Measurements from ENCODE around the gene ARL5B.

ARL5B gene

DNA sequence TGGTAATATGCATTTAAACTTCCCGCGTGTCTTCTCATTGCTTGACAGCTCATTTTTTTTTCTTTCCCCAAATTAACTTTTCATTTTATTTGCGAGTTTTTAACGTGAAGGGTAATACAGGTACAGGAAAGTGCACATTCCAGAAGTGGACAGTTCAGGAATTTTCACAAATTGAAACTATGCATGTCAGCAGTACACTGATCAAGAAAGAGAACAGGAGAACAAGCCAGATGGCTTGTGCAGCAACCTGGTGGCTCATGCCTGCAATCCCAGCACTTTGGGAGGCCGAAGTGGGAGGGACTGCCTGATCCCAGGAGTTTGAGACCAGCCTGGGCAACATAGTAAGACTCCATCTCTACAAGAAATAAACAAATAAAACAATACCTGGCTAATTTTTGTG lies 28.5 kb downstream of the ARL5B start:
- H3K36me3 ChIP-seq (ENCODE audit: low read length), result no peaks in the 10 kb centered on the region

DNA sequence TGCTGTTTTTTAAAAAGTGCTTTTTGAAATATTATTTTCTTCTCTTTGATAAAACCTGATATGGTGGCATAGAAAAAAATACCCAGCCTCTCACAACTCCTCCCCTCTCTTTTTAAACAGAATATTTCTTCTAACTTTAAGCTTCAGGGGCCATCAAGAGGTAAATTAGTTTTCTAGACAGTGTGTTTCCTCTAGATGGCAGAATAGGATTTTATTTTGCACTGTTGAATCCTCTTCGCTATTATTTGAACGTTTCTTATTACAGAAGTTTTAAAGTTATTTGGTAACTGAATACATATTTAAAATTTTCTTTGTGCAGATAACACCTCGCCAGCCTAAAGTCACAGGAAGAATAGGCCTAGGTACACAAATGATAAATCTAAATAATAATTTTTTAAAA lies 30.3 kb downstream of the ARL5B start:
- TF ChIP-seq, protein P1, sequence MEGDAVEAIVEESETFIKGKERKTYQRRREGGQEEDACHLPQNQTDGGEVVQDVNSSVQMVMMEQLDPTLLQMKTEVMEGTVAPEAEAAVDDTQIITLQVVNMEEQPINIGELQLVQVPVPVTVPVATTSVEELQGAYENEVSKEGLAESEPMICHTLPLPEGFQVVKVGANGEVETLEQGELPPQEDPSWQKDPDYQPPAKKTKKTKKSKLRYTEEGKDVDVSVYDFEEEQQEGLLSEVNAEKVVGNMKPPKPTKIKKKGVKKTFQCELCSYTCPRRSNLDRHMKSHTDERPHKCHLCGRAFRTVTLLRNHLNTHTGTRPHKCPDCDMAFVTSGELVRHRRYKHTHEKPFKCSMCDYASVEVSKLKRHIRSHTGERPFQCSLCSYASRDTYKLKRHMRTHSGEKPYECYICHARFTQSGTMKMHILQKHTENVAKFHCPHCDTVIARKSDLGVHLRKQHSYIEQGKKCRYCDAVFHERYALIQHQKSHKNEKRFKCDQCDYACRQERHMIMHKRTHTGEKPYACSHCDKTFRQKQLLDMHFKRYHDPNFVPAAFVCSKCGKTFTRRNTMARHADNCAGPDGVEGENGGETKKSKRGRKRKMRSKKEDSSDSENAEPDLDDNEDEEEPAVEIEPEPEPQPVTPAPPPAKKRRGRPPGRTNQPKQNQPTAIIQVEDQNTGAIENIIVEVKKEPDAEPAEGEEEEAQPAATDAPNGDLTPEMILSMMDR (IDR thresholded peaks at IDR 0.05; ENCODE audit: insufficient read depth, low read length, poor library complexity, severe bottlenecking), result no peak
- no peak for TF ChIP-seq EZH2phosphoT487 (conservative IDR thresholded peaks at IDR 0.05; ENCODE audit: low read length)
- Histone ChIP-seq H3K27me3 (ENCODE audit: low read length) (no peaks in the 10 kb centered on the region), H3K36me3 (ENCODE audit: low read length) (no peaks in the 10 kb centered on the region), H2AFZ (ENCODE audit: low read depth, low read length, severe bottlenecking) (no peak overlapping the region), H3F3A (ENCODE audit: insufficient read depth) (no peaks in the 10 kb centered on the region), H3K9me2 (replicated peaks; ENCODE audit: insufficient read depth, low read length) (no peaks in the 10 kb centered on the region), H3K4me2 (ENCODE audit: low read depth, low read length, poor library complexity, severe bottlenecking) (no peak overlapping the region), H3K79me2 (ENCODE audit: insufficient read depth, low read length) (no peaks in the 10 kb centered on the region), H3K9ac (ENCODE audit: low read length) (no peak overlapping the region), H4K20me1 (ENCODE audit: low read depth, low read length) (no peaks in the 10 kb centered on the region), H3K9me3 (ENCODE audit: insufficient read depth, low read length) (no peaks in the 10 kb centered on the region), H3K27ac (ENCODE audit: low read depth, low read length) (no peak overlapping the region), H3K4me3 (ENCODE audit: insufficient read depth, low read length, poor library complexity, severe bottlenecking) (no peak overlapping the region)

More for the DNA sequence above, 28.5 kb downstream of the ARL5B start:
- no peak for TF ChIP-seq EZH2phosphoT487 (conservative IDR thresholded peaks at IDR 0.05; ENCODE audit: low read length)
- TF ChIP-seq, protein P1 (IDR thresholded peaks at IDR 0.05; ENCODE audit: insufficient read depth, low read length, poor library complexity, severe bottlenecking), result no peak
- Histone ChIP-seq H3K79me2 (ENCODE audit: insufficient read depth, low read length) (no peaks in the 10 kb centered on the region), H2AFZ (ENCODE audit: low read depth, low read length, severe bottlenecking) (no peak overlapping the region), H3F3A (ENCODE audit: insufficient read depth) (no peaks in the 10 kb centered on the region), H3K27me3 (ENCODE audit: low read length) (no peaks in the 10 kb centered on the region), H3K4me2 (ENCODE audit: low read depth, low read length, poor library complexity, severe bottlenecking) (no peak overlapping the region), H3K27ac (ENCODE audit: low read depth, low read length) (no peak overlapping the region), H3K9ac (ENCODE audit: low read length) (no peak overlapping the region), H3K9me3 (ENCODE audit: insufficient read depth, low read length) (no peaks in the 10 kb centered on the region), H4K20me1 (ENCODE audit: low read depth, low read length) (no peaks in the 10 kb centered on the region), H3K4me3 (ENCODE audit: insufficient read depth, low read length, poor library complexity, severe bottlenecking) (no peak overlapping the region), H3K9me2 (replicated peaks; ENCODE audit: insufficient read depth, low read length) (no peaks in the 10 kb centered on the region)

DNA sequence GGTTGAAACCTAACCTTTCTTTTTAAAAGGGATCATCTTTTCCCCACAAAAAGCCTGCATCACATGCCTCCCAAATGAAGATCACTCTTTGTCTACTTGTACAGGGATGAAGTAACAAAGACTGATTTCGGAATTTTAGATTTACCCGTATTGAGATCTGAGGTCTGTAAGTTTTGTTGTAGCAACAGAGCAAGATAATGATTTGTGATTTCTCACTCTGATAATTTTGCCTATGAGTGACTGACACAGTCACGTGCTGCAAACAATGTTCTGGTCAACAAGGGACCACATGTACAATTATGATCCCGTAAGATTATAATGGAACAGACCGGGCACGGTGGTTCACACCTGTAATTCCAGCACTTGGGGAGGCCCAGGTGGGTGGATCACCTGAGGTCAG lies 31.3 kb downstream of the ARL5B start:
- Histone ChIP-seq H3K9ac (ENCODE audit: low read length) (no peak overlapping the region), H3K4me2 (ENCODE audit: low read depth, low read length, poor library complexity, severe bottlenecking) (no peak overlapping the region), H3K9me3 (ENCODE audit: insufficient read depth, low read length) (no peaks in the 10 kb centered on the region), H4K20me1 (ENCODE audit: low read depth, low read length) (no peaks in the 10 kb centered on the region), H3K4me3 (ENCODE audit: insufficient read depth, low read length, poor library complexity, severe bottlenecking) (no peak overlapping the region), H3K36me3 (ENCODE audit: low read length) (no peaks in the 10 kb centered on the region), H3K9me2 (replicated peaks; ENCODE audit: insufficient read depth, low read length) (no peaks in the 10 kb centered on the region), H3K27me3 (ENCODE audit: low read length) (no peaks in the 10 kb centered on the region), H3K27ac (ENCODE audit: low read depth, low read length) (no peak overlapping the region), H3K79me2 (ENCODE audit: insufficient read depth, low read length) (no peaks in the 10 kb centered on the region), H3F3A (ENCODE audit: insufficient read depth) (no peaks in the 10 kb centered on the region), H2AFZ (ENCODE audit: low read depth, low read length, severe bottlenecking) (no peak overlapping the region)
- TF ChIP-seq, protein P1 (IDR thresholded peaks at IDR 0.05; ENCODE audit: insufficient read depth, low read length, poor library complexity, severe bottlenecking), result no peak
- TF ChIP-seq EZH2phosphoT487 (conservative IDR thresholded peaks at IDR 0.05; ENCODE audit: low read length), result no peak
